A549 treated with AZD2906 at 1 μM for 4 hours (cell line): ENCODE data around the gene TMC5. TPM values are rescaled to one million over a fixed set of nuclear protein-coding genes. Genes with fewer than 3 reads are reported as not detected.

Experiments
- total RNA-seq: library from RNA; stranded (reverse); fragments of 200-300 nt; extraction: Qiagen RNA extraction; gene quantifications from 5 replicates; pipeline ENCODE4 v1.2.3, GENCODE V29; 2022

Gene TMC5
- total RNA-seq, result 4.2 to 6.8 TPM (median 4.5 TPM) in 5 replicates

DNA sequence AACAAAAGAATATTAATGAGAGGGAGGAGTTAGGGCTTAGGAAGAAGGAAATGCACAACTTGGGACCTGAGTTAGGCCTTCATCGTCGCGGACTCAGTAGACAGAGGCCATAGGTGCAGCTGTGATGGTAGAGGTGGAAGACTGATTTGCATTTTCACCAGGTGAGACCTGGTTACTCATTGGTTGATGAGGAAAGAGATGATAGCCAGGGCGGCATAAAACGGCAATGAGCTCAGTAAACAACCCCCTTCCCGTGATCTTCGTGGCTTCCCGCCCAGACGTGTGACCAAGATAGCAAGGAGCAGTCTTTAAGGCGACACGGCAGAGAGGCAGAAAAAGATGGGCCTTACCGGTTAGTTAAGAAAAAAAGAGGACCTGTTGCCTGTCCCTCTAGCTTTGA, at the start of gene TMC5:
Gene TMC5 (plus strand): TSS at position 244 of the 400 bp plus-strand sequence. CDS start 22,156 bp downstream, outside the sequence.

GRCh38 chr16:19521471-19522396, 104.1 kb downstream of the TMC5 start, which contains the start of gene GDE1:
GDE1 (minus strand) TSS chr16:19522098; CDS start chr16:19521964, 134 bp downstream.

GRCh38 chr16:19523559-19524355, 106.1 kb downstream of the TMC5 start, which contains the start of gene CCP110:
CCP110 (plus strand) TSS chr16:19523942; CDS start chr16:19527882, 3,940 bp downstream.

Other genes starting within 250 kb of the TMC5 start
- gene SYT17, start 249.6 kb upstream of the TMC5 start, total RNA-seq, result 10.1 to 12.1 TPM (median 11.8 TPM) in 5 replicates
- 0.08 to 0.37 TPM (median 0.09 TPM) in 5 replicates for gene CLEC19A, start 132.2 kb upstream of the TMC5 start, total RNA-seq
- 64.6 to 74.4 TPM (median 71.8 TPM) in 5 replicates for gene GDE1, start 104.2 kb downstream of the TMC5 start, total RNA-seq
- gene CCP110, start 106.1 kb downstream of the TMC5 start, total RNA-seq, result 6.2 to 8.6 TPM (median 7.5 TPM) in 5 replicates
- gene VPS35L, start 137.8 kb downstream of the TMC5 start, total RNA-seq, result 28.2 to 31.3 TPM (median 28.8 TPM) in 5 replicates